WTC11 (cell line): Measurements from ENCODE around the gene S100PBP. TPM values are rescaled to one million over a fixed set of nuclear protein-coding genes. Genes with fewer than 3 reads are reported as not detected.

Experiments used
- ATAC-seq: fragments of 200-7000 bp; cut with Tn5 transposase; 2 replicates; pipeline ENCODE4 v1.10.0; 2021; ENCODE audit warnings: mild to moderate bottlenecking, moderate library complexity
- CTCF ChIA-PET: fragments of 300-600 bp; sonication (Branson Sonifier 250); formaldehyde crosslinking; loops from one replicate; lab custom pipeline; 2021; ENCODE audit warnings: antibody characterized with exemption; lab: Charles Lee
- POLR2A ChIA-PET: fragments of 350-600 bp; sonication (Branson Sonifier 250); formaldehyde crosslinking; loops from one replicate; lab custom pipeline; 2021; ENCODE audit warnings: antibody characterized with exemption; lab: Charles Lee
- DNase-seq: peaks from one replicate; pipeline ENCODE4 v3.0.0; 2021; ENCODE audit warnings: low spot score
- H3K27ac Mint-ChIP-seq: 2 replicates; pipeline ENCODE4 v1.8.0; 2021; ENCODE audit warnings: mixed read lengths
- H3K27me3 Mint-ChIP-seq: 2 replicates; pipeline ENCODE4 v1.8.0; 2021; ENCODE audit warnings: low read depth, mild to moderate bottlenecking, moderate library complexity, mixed read lengths
- H3K36me3 Mint-ChIP-seq: 2 replicates; pipeline ENCODE4 v1.8.0; 2021; ENCODE audit warnings: mixed read lengths
- H3K4me1 Mint-ChIP-seq: 2 replicates; pipeline ENCODE4 v1.8.0; 2022; ENCODE audit warnings: mixed read lengths
- H3K4me3 Mint-ChIP-seq: 2 replicates; pipeline ENCODE4 v1.8.0; 2021; ENCODE audit warnings: mild to moderate bottlenecking, moderate library complexity, mixed read lengths
- H3K9me3 Mint-ChIP-seq: 2 replicates; pipeline ENCODE4 v1.8.0; 2021; ENCODE audit warnings: mixed read lengths
- ARID4B ChIP-seq: sonication (generic); formaldehyde crosslinking; IDR thresholded peaks from 2 replicates; pipeline ENCODE4 v1.8.0; 2023; ENCODE audit warnings: missing genetic modification reagents, mild to moderate bottlenecking, borderline replicate concordance
- ATF2 ChIP-seq: sonication (generic); formaldehyde crosslinking; IDR thresholded peaks from 2 replicates; pipeline ENCODE4 v1.8.1; 2022; ENCODE audit warnings: low read depth, missing genetic modification reagents, borderline replicate concordance
- ATF3 ChIP-seq: sonication (generic); formaldehyde crosslinking; conservative IDR thresholded peaks from 2 replicates; pipeline ENCODE4 v1.8.1; 2022; ENCODE audit warnings: mild to moderate bottlenecking, missing genetic modification reagents
- E2F5 ChIP-seq: sonication (generic); formaldehyde crosslinking; IDR thresholded peaks from 2 replicates; pipeline ENCODE4 v1.8.1; 2022; ENCODE audit warnings: mild to moderate bottlenecking, moderate library complexity, missing genetic modification reagents
- MLX ChIP-seq: sonication (generic); formaldehyde crosslinking; IDR thresholded peaks from 2 replicates; pipeline ENCODE4 v1.8.1; 2023; ENCODE audit warnings: mild to moderate bottlenecking, missing genetic modification reagents, moderate library complexity
- MYBL2 ChIP-seq: sonication (generic); formaldehyde crosslinking; IDR thresholded peaks from 2 replicates; pipeline ENCODE4 v1.8.1; 2023; ENCODE audit warnings: mild to moderate bottlenecking, moderate library complexity, missing genetic modification reagents
- SOX15 ChIP-seq: fragments of 250-450 bp; sonication (Bioruptor Pico); IDR thresholded peaks from 2 replicates; pipeline ENCODE4 v1.9.0; 2021; ENCODE audit warnings: mild to moderate bottlenecking
- SP1 ChIP-seq: sonication (generic); formaldehyde crosslinking; conservative IDR thresholded peaks from 2 replicates; pipeline ENCODE4 v1.8.1; 2022; ENCODE audit warnings: missing genetic modification reagents
- STAT6 ChIP-seq: sonication (generic); formaldehyde crosslinking; conservative IDR thresholded peaks from 2 replicates; pipeline ENCODE4 v1.8.1; 2023; ENCODE audit warnings: mild to moderate bottlenecking, low read depth, missing genetic modification reagents, moderate library complexity
- TCF7 ChIP-seq: sonication (generic); formaldehyde crosslinking; IDR thresholded peaks from 2 replicates; pipeline ENCODE4 v1.8.0; 2022; ENCODE audit warnings: mild to moderate bottlenecking, low read depth, missing genetic modification reagents, moderate library complexity
- ZNF219 ChIP-seq: sonication (generic); formaldehyde crosslinking; IDR thresholded peaks from 2 replicates; pipeline ENCODE4 v1.8.0; 2023; ENCODE audit warnings: missing genetic modification reagents, mild to moderate bottlenecking, borderline replicate concordance
- ZNF263 ChIP-seq: sonication (generic); formaldehyde crosslinking; IDR thresholded peaks from 2 replicates; pipeline ENCODE4 v1.8.1; 2022; ENCODE audit warnings: low read depth, mild to moderate bottlenecking, moderate library complexity, missing genetic modification reagents
- ZNF423 ChIP-seq: fragments of 250-450 bp; sonication (Bioruptor Pico); IDR thresholded peaks from 2 replicates; pipeline ENCODE4 v2.1.2; 2022; ENCODE audit warnings: mild to moderate bottlenecking, moderate library complexity
- ZNF512 ChIP-seq: sonication (generic); formaldehyde crosslinking; IDR thresholded peaks from 2 replicates; pipeline ENCODE4 v1.8.1; 2022; ENCODE audit warnings: missing genetic modification reagents, borderline replicate concordance
- ZSCAN18 ChIP-seq: fragments of 250-450 bp; sonication (Bioruptor Pico); IDR thresholded peaks from 2 replicates; pipeline ENCODE4 v2.1.2; 2022; ENCODE audit warnings: mild to moderate bottlenecking, moderate library complexity
- total RNA-seq: library from RNA; stranded (reverse); gene quantifications from 3 replicates; pipeline ENCODE4 v1.2.3, GENCODE V29; 2021

Gene S100PBP
- total RNA-seq, 1 experiment from 2014 or later = 62.9 TPM

GRCh38 chr1:32858791-32859190, 41.3 kb downstream of the S100PBP start:
- ChIA-PET CTCF (interaction anchor here (0.6 to 2.0 kb wide), 3 partner anchors 16 to 86 kb away, joined by 3 to 6 read pairs (median 4); no protein-coding TSS in a partner anchor), POLR2A (no interaction called here)
- H3K4me1 Mint-ChIP-seq = no peaks in the 10 kb centered on the region; the same call in 1 of the 2 replicates
- no peak overlapping the region for H3K4me3 Mint-ChIP-seq
- TF ChIP-seq STAT6 (CRISPR knock-in tag) (no peak), ZNF423 (CRISPR knock-in tag) (no peak), E2F5 (CRISPR knock-in tag) (no peak), SOX15 (CRISPR knock-in tag) (no peak), ATF2 (CRISPR knock-in tag) (no peak), ZNF263 (no peak)
- H3K27ac Mint-ChIP-seq = no peak overlapping the region
- DNase-seq = no peak
- peaks cover 27% of the 10 kb centered on the region for H3K36me3 Mint-ChIP-seq
- ATAC-seq = no peak
- no peaks in the 10 kb centered on the region for H3K27me3 Mint-ChIP-seq
- no peaks in the 10 kb centered on the region for H3K9me3 Mint-ChIP-seq

- ChIA-PET CTCF (interaction anchor here (0.7 to 2.0 kb wide), 3 partner anchors 87 to 227 kb away, joined by 3 to 6 read pairs (median 3); no protein-coding TSS in a partner anchor), POLR2A (interaction anchor here (0.7 kb wide), 1 partner anchor 153 kb away, joined by 3 read pairs; no protein-coding TSS in a partner anchor)
- no peak for ATAC-seq
- H3K9me3 Mint-ChIP-seq = no peaks in the 10 kb centered on the region
- TF ChIP-seq ZSCAN18 (CRISPR knock-in tag) (no peak), ZNF512 (no peak), TCF7 (CRISPR knock-in tag) (no peak), MLX (no peak), ATF3 (no peak), ARID4B (CRISPR knock-in tag) (no peak), ZNF219 (CRISPR knock-in tag) (no peak), SP1 (CRISPR knock-in tag) (no peak), MYBL2 (CRISPR knock-in tag) (no peak)
- no peaks in the 10 kb centered on the region for H3K27me3 Mint-ChIP-seq
- no peaks in the 10 kb centered on the region; the same call in 1 of the 2 replicates for H3K4me1 Mint-ChIP-seq
- H3K27ac Mint-ChIP-seq = no peak overlapping the region
- H3K4me3 Mint-ChIP-seq = no peak overlapping the region
- peaks cover 15% of the 10 kb centered on the region for H3K36me3 Mint-ChIP-seq
- no peak for DNase-seq
Observed at GRCh38 chr1:32859915-32860314, 42.5 kb downstream of the S100PBP start.
